Measurements from ENCODE around the gene CABYR. TPM values are rescaled to one million over a fixed set of nuclear protein-coding genes. Genes with fewer than 3 reads are reported as not detected.

The CABYR gene
- total RNA-seq, 1 donor, result 4.0 TPM

DNA sequence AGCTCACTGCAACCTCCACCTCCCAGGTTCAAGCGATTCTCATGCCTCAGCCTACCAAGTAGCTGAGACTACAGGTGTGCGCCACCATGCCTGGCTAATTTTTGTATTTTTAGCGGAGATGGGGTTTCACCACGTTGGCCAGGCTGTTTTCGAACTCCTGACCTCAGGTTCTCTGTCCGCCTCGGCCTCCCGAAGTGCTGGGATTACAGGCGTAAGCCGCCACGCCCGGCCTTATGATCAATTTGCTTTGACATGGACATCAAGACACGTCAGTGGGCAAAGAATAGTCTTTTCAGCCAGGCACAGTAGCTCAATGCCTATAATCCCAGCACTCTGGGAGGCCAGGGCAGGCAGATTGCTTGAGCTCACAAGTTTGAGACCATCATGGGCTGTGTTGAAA lies 48.0 kb upstream of the CABYR start:
- Histone ChIP-seq H3K4me2 (ENCODE audit: insufficient read depth, low read length) (no peak overlapping the region), H3K4me3 (ENCODE audit: insufficient read depth, low read length) (no peak overlapping the region), H4K20me1 (ENCODE audit: insufficient read depth, low read length) (peaks cover 3% of the 10 kb centered on the region), H3K4me1 (ENCODE audit: insufficient read depth, low read length) (no peaks in the 10 kb centered on the region), H3K27me3 (ENCODE audit: insufficient read depth, low read length) (no peaks in the 10 kb centered on the region), H3K36me3 (ENCODE audit: insufficient read depth, low read length) (peaks cover 6% of the 10 kb centered on the region), H3K27ac (ENCODE audit: low read depth, low read length) (no peak overlapping the region), H3K79me2 (ENCODE audit: insufficient read depth, low read length) (no peaks in the 10 kb centered on the region), H3K9me3 (ENCODE audit: low read depth, low read length) (no peaks in the 10 kb centered on the region), H2AFZ (ENCODE audit: low read length) (no peak overlapping the region)
- TF ChIP-seq, protein P1, sequence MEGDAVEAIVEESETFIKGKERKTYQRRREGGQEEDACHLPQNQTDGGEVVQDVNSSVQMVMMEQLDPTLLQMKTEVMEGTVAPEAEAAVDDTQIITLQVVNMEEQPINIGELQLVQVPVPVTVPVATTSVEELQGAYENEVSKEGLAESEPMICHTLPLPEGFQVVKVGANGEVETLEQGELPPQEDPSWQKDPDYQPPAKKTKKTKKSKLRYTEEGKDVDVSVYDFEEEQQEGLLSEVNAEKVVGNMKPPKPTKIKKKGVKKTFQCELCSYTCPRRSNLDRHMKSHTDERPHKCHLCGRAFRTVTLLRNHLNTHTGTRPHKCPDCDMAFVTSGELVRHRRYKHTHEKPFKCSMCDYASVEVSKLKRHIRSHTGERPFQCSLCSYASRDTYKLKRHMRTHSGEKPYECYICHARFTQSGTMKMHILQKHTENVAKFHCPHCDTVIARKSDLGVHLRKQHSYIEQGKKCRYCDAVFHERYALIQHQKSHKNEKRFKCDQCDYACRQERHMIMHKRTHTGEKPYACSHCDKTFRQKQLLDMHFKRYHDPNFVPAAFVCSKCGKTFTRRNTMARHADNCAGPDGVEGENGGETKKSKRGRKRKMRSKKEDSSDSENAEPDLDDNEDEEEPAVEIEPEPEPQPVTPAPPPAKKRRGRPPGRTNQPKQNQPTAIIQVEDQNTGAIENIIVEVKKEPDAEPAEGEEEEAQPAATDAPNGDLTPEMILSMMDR (IDR thresholded peaks at IDR 0.05; ENCODE audit: extremely low read depth, low read depth, low read length), result no peak
- DNase-seq (ENCODE audit: insufficient read length, low spot score, missing footprints), result no peak

DNA sequence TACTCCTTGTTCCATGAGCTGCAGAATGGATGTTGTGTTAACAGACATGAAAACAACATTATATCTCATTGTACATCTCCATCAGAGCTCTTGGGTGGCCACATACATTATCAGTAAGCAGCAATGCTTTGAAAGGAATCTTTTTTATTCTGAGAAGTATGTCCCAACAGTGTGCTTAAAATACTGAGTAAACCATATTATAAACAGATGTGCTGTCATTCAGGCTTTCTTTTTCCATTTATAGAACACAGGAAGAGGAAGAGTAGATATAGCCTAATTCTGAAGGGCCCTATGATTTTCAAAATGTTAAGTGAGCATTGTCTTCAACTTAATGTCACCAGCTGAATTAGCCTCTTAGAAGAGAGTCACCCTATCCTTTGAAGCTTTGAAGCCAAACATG lies 44.3 kb upstream of the CABYR start:
- DNase-seq (ENCODE audit: insufficient read length, low spot score, missing footprints), result no peak
- H3K27me3 ChIP-seq (ENCODE audit: insufficient read depth, low read length), result no peaks in the 10 kb centered on the region
- no peak overlapping the region for H3K4me3 ChIP-seq (ENCODE audit: insufficient read depth, low read length)
- no peak overlapping the region for H2AFZ ChIP-seq (ENCODE audit: low read length)
- no peaks in the 10 kb centered on the region for H4K20me1 ChIP-seq (ENCODE audit: insufficient read depth, low read length)
- no peak overlapping the region for H3K27ac ChIP-seq (ENCODE audit: low read depth, low read length)
- H3K79me2 ChIP-seq (ENCODE audit: insufficient read depth, low read length), result no peaks in the 10 kb centered on the region
- TF ChIP-seq, protein P1 (IDR thresholded peaks at IDR 0.05; ENCODE audit: extremely low read depth, low read depth, low read length), result no peak
- no peak overlapping the region for H3K4me2 ChIP-seq (ENCODE audit: insufficient read depth, low read length)
- H3K4me1 ChIP-seq (ENCODE audit: insufficient read depth, low read length), result no peaks in the 10 kb centered on the region
- peaks cover 7% of the 10 kb centered on the region for H3K9me3 ChIP-seq (ENCODE audit: low read depth, low read length)
- peaks cover 4% of the 10 kb centered on the region for H3K36me3 ChIP-seq (ENCODE audit: insufficient read depth, low read length)

DNA sequence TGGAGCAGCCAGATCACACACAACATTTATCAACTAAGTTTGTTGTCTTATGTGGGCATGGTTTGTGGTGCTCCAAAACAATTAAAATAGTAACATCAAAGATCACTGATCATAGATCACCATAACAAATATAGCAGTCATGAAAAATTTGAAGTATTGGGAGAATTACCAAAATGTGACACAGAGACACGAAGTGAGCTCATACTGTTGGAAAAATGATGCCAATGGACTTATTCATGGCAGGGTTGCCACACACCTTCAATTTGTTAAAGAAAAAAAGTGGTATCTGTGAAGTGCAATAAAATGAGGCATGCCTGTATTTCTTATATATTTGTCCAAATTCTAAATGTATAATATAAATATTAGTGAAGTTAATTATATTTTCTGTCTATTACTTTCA lies 42.9 kb upstream of the CABYR start:
- Histone ChIP-seq H3K36me3 (ENCODE audit: insufficient read depth, low read length) (peaks cover 4% of the 10 kb centered on the region), H3K27me3 (ENCODE audit: insufficient read depth, low read length) (no peaks in the 10 kb centered on the region), H3K4me1 (ENCODE audit: insufficient read depth, low read length) (no peaks in the 10 kb centered on the region), H3K27ac (ENCODE audit: low read depth, low read length) (no peak overlapping the region), H2AFZ (ENCODE audit: low read length) (no peak overlapping the region), H3K79me2 (ENCODE audit: insufficient read depth, low read length) (no peaks in the 10 kb centered on the region), H3K4me2 (ENCODE audit: insufficient read depth, low read length) (no peak overlapping the region), H4K20me1 (ENCODE audit: insufficient read depth, low read length) (peaks cover 2% of the 10 kb centered on the region), H3K9me3 (ENCODE audit: low read depth, low read length) (peaks cover 7% of the 10 kb centered on the region), H3K4me3 (ENCODE audit: insufficient read depth, low read length) (no peak overlapping the region)
- TF ChIP-seq, protein P1 (IDR thresholded peaks at IDR 0.05; ENCODE audit: extremely low read depth, low read depth, low read length), result no peak
- DNase-seq (ENCODE audit: insufficient read length, low spot score, missing footprints), result no peak

DNA sequence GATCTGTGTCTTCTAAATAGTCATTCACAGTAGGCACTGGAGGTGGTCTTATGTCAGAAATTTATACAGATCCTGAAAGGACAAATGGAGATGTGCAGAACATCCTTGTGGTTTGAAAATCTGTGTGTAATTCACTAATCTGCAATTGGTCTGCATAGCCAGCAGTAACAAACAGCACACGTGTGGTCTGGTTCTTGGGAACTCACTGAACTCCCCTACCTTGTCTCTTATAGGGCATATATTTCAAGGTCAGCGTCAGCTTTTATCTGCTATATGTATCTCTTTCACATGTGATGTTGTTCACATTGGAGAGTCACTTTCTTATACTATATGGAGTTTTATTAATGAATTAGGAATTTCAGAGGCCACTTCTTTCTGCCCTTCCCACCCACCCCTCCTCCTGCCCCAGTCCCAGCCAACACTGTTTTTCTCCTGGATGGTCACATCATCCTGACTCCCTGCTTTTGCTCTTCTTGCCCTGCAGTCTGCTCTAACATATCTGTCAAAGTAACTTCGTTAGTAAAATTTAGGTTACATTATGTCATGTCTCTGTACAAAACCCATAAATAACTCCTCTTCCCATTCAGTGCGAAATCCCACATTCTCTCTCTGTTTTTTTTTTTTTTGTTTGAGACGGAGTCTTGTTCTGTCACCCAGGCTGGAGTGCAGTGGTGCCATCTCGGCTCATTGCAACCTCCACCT lies 35.4 kb upstream of the CABYR start:
- no peak overlapping the region for H3K27ac ChIP-seq (ENCODE audit: low read depth, low read length)
- TF ChIP-seq, protein P1 (IDR thresholded peaks at IDR 0.05; ENCODE audit: extremely low read depth, low read depth, low read length), result no peak
- no peaks in the 10 kb centered on the region for H3K9me3 ChIP-seq (ENCODE audit: low read depth, low read length)
- peaks cover 5% of the 10 kb centered on the region for H4K20me1 ChIP-seq (ENCODE audit: insufficient read depth, low read length)
- no peak overlapping the region for H2AFZ ChIP-seq (ENCODE audit: low read length)
- no peak overlapping the region for H3K4me2 ChIP-seq (ENCODE audit: insufficient read depth, low read length)
- H3K79me2 ChIP-seq (ENCODE audit: insufficient read depth, low read length), result no peaks in the 10 kb centered on the region
- H3K4me1 ChIP-seq (ENCODE audit: insufficient read depth, low read length), result no peaks in the 10 kb centered on the region
- no peaks in the 10 kb centered on the region for H3K27me3 ChIP-seq (ENCODE audit: insufficient read depth, low read length)
- H3K36me3 ChIP-seq (ENCODE audit: insufficient read depth, low read length), result peaks cover 4% of the 10 kb centered on the region
- DNase-seq (ENCODE audit: insufficient read length, low spot score, missing footprints), result no peak
- H3K4me3 ChIP-seq (ENCODE audit: insufficient read depth, low read length), result no peak overlapping the region
